Caco-2 (cell line): Measurements from ENCODE around the gene ACSBG1. TPM values are rescaled to one million over a fixed set of nuclear protein-coding genes. Genes with fewer than 3 reads are reported as not detected.

Experiments used
- BruUV-seq: library from RNA; stranded (reverse); fragments of 400-500 nt; replicated peaks from 2 replicates; lab custom pipeline; 2021; lab: Mats Ljungman, UMichigan
- CTCF ChIA-PET: fragments of 300-600 bp; sonication (Branson Sonifier 250); formaldehyde crosslinking; loops from one replicate; lab custom pipeline; 2022; ENCODE audit warnings: antibody characterized with exemption; lab: Charles Lee
- POLR2A ChIA-PET: fragments of 300-600 bp; sonication (Branson Sonifier 250); formaldehyde crosslinking; loops from one replicate; lab custom pipeline; 2022; ENCODE audit warnings: antibody characterized with exemption; lab: Charles Lee
- DNase-seq, 2 experiments: peaks; one replicate each; pipeline versions ENCODE4 v3.0.0 to v3.0.0-alpha.2; 2020 to 2022
- H3K27me3 ChIP-seq: replicated peaks from 2 replicates; pipeline ENCODE4 v1.6.0; 2011; ENCODE audit warnings: low read length; ENCODE audit not compliant: control insufficient read depth, insufficient read depth
- H3K36me3 ChIP-seq: 2 replicates; pipeline ENCODE4 v1.5.1; 2011; ENCODE audit warnings: low read length; ENCODE audit not compliant: control insufficient read depth, insufficient read depth
- H3K4me1 ChIP-seq: fragments of 250-450 bp; sonication (Bioruptor Pico); 2 replicates; pipeline ENCODE4 v1.5.1; 2020; ENCODE audit warnings: mild to moderate bottlenecking
- H3K4me3 ChIP-seq: 2 replicates; pipeline ENCODE4 v1.5.1; 2011; ENCODE audit warnings: low read depth, mild to moderate bottlenecking, control low read depth, low read length
- H3K9me3 ChIP-seq: fragments of 250-450 bp; sonication (Bioruptor Pico); 2 replicates; pipeline ENCODE4 v1.5.1; 2020; ENCODE audit warnings: mild to moderate bottlenecking, moderate library complexity
- H3K27ac Mint-ChIP-seq: one replicate; pipeline ENCODE4 v1.8.0; 2022; ENCODE audit warnings: mixed read lengths; ENCODE audit not compliant: unreplicated experiment
- H3K27me3 Mint-ChIP-seq: one replicate; pipeline ENCODE4 v1.8.0; 2022; ENCODE audit warnings: mixed read lengths; ENCODE audit not compliant: insufficient read depth, unreplicated experiment
- H3K36me3 Mint-ChIP-seq: one replicate; pipeline ENCODE4 v1.8.0; 2022; ENCODE audit warnings: mild to moderate bottlenecking, mixed read lengths; ENCODE audit not compliant: insufficient read depth, unreplicated experiment
- H3K4me1 Mint-ChIP-seq: one replicate; pipeline ENCODE4 v1.8.0; 2022; ENCODE audit warnings: low read depth, mixed read lengths; ENCODE audit not compliant: unreplicated experiment
- H3K4me3 Mint-ChIP-seq: one replicate; pipeline ENCODE4 v1.8.0; 2022; ENCODE audit warnings: mild to moderate bottlenecking, moderate library complexity, mixed read lengths; ENCODE audit not compliant: unreplicated experiment
- H3K9me3 Mint-ChIP-seq: one replicate; pipeline ENCODE4 v1.8.0; 2022; ENCODE audit warnings: mixed read lengths; ENCODE audit not compliant: unreplicated experiment
- CTCF ChIP-seq, 2 experiments: fragments of 200-600 bp in 1 of 2; IDR thresholded peaks; 1 replicate in 1 of 2; 2 replicates in 1 of 2; pipeline versions ENCODE4 v1.5.1 to v1.8.0; 2011 to 2022; ENCODE audit warnings: antibody characterized with exemption in 1 of 2, control low read depth in 1 of 2, inconsistent platforms in 1 of 2, low read depth in 1 of 2, low read length in 1 of 2, mild to moderate bottlenecking in 1 of 2, moderate library complexity in 1 of 2; ENCODE audit not compliant: insufficient read depth in 1 of 2, severe bottlenecking in 1 of 2, unreplicated experiment in 1 of 2
- intact Hi-C: fragments of 100-400 bp; cut with micrococcal nuclease; formaldehyde crosslinking; loops from one replicate; pipeline ENCODE4 v1.10.0; 2022; ENCODE audit not compliant: unreplicated experiment
- total RNA-seq: library from RNA; stranded (reverse); gene quantifications from 2 replicates; pipeline ENCODE4 v1.2.3, GENCODE V29; 2022

The ACSBG1 gene
- total RNA-seq, 1 experiment from 2014 or later, result not detected

- Histone ChIP-seq H3K9me3 (no peaks in the 10 kb centered on the region), H3K4me1 (no peaks in the 10 kb centered on the region), H3K36me3 (no peaks in the 10 kb centered on the region), H3K4me3 (no peak overlapping the region), H3K27me3 (no peaks in the 10 kb centered on the region)
- H3K9me3 Mint-ChIP-seq, result no peaks in the 10 kb centered on the region
- no peak for DNase-seq
- H3K4me1 Mint-ChIP-seq, result no peaks in the 10 kb centered on the region
- no TSS peak for BruUV-seq
- H3K27ac Mint-ChIP-seq, result no peak overlapping the region
- TF ChIP-seq CTCF (IDR thresholded peaks at IDR 0.05; ENCODE audit: insufficient read depth in 1 of 2, low read depth in 1 of 2, low read length in 1 of 2, severe bottlenecking in 1 of 2, unreplicated experiment in 1 of 2), result no peak
- no peaks in the 10 kb centered on the region for H3K36me3 Mint-ChIP-seq
- POLR2A ChIA-PET, result no interaction called here
- CTCF ChIA-PET, result no interaction called here
- intact Hi-C loops, result no loop called here
- H3K4me3 Mint-ChIP-seq, result no peak overlapping the region
- no peaks in the 10 kb centered on the region for H3K27me3 Mint-ChIP-seq
Measured at GRCh38 chr15:78142332-78142731, 92.0 kb downstream of the ACSBG1 start.

GRCh38 chr15:78140292-78140691, 94.1 kb downstream of the ACSBG1 start:
- Histone ChIP-seq H3K4me1 (no peaks in the 10 kb centered on the region; the same call in 1 of the 2 replicates), H3K9me3 (no peaks in the 10 kb centered on the region), H3K4me3 (no peak overlapping the region), H3K36me3 (no peaks in the 10 kb centered on the region), H3K27me3 (no peaks in the 10 kb centered on the region)
- no peaks in the 10 kb centered on the region for H3K27me3 Mint-ChIP-seq
- no peak overlapping the region for H3K4me3 Mint-ChIP-seq
- TF ChIP-seq CTCF (IDR thresholded peaks at IDR 0.05; ENCODE audit: insufficient read depth in 1 of 2, low read depth in 1 of 2, low read length in 1 of 2, severe bottlenecking in 1 of 2, unreplicated experiment in 1 of 2), result no peak
- CTCF ChIA-PET, result interaction anchor here (1.8 kb wide), 1 partner anchor 56 kb away, joined by 5 read pairs; no protein-coding TSS in a partner anchor
- POLR2A ChIA-PET, result no interaction called here
- H3K27ac Mint-ChIP-seq, result no peak overlapping the region
- no peaks in the 10 kb centered on the region for H3K9me3 Mint-ChIP-seq
- no peak for DNase-seq
- H3K36me3 Mint-ChIP-seq, result no peaks in the 10 kb centered on the region
- BruUV-seq, result no TSS peak
- peaks cover 13% of the 10 kb centered on the region for H3K4me1 Mint-ChIP-seq
- intact Hi-C loops, result no loop called here

- TF ChIP-seq CTCF (IDR thresholded peaks at IDR 0.05; ENCODE audit: insufficient read depth in 1 of 2, low read depth in 1 of 2, low read length in 1 of 2, severe bottlenecking in 1 of 2, unreplicated experiment in 1 of 2), result no peak
- H3K4me3 Mint-ChIP-seq, result no peak overlapping the region
- H3K4me1 Mint-ChIP-seq, result peaks cover 13% of the 10 kb centered on the region
- H3K4me1 ChIP-seq, result no peaks in the 10 kb centered on the region; the same call in 1 of the 2 replicates
- no TSS peak for BruUV-seq
- no peaks in the 10 kb centered on the region for H3K27me3 ChIP-seq
- H3K9me3 Mint-ChIP-seq, result no peaks in the 10 kb centered on the region
- CTCF ChIA-PET, result interaction anchor here (1.8 kb wide), 1 partner anchor 56 kb away, joined by 5 read pairs; no protein-coding TSS in a partner anchor
- H3K4me3 ChIP-seq, result no peak overlapping the region
- POLR2A ChIA-PET, result no interaction called here
- no peak overlapping the region for H3K27ac Mint-ChIP-seq
- H3K27me3 Mint-ChIP-seq, result no peaks in the 10 kb centered on the region
- no peaks in the 10 kb centered on the region for H3K9me3 ChIP-seq
- no peaks in the 10 kb centered on the region for H3K36me3 ChIP-seq
- H3K36me3 Mint-ChIP-seq, result no peaks in the 10 kb centered on the region
- intact Hi-C loops, result no loop called here
- no peak for DNase-seq
Measured at GRCh38 chr15:78139578-78139977, 94.8 kb downstream of the ACSBG1 start.
